ENCODE measurements around the gene DOCK9. TPM values are rescaled to one million over a fixed set of nuclear protein-coding genes. Genes with fewer than 3 reads are reported as not detected.

DOCK9 gene
- total and polyA plus RNA-seq, 9 donors: 31.0 to 75.3 (median 45.4) TPM

GRCh38 chr13:98917116-98917515 is 60.7 kb downstream of the DOCK9 start:
- H3K27ac ChIP-seq: no peak overlapping the region
- H3K27me3 ChIP-seq: no peaks in the 10 kb centered on the region
- no peaks in the 10 kb centered on the region for H3K9me3 ChIP-seq
- peaks cover 3% of the 10 kb centered on the region for H3K4me1 ChIP-seq (ENCODE audit: insufficient read depth)
- no peaks in the 10 kb centered on the region for H3K36me3 ChIP-seq
- no peak for TF ChIP-seq CTCF (IDR thresholded peaks at IDR 0.05)
- intact Hi-C loops (cut with DNase I): no loop called here
- WGBS, 3 donors: 15 to 29% (median 22%) methylated on average over 1 of the region's 1 CpG
- no peak overlapping the region for H3K4me3 ChIP-seq
- no peak for DNase-seq

- no peak for DNase-seq
- no peak for TF ChIP-seq CTCF (IDR thresholded peaks at IDR 0.05)
- no peak for TF ChIP-seq EP300 (IDR thresholded peaks at IDR 0.05)
- TF ChIP-seq POLR2A (IDR thresholded peaks at IDR 0.05): no peak
Observed at GRCh38 chr13:98916403-98916802, 61.5 kb downstream of the DOCK9 start.

GRCh38 chr13:98915981-98916380 is 61.9 kb downstream of the DOCK9 start:
- 75 to 85% (median 81%) methylated on average over 5 of the region's 5 CpGs for WGBS, 3 donors
- H3K27ac ChIP-seq: no peak overlapping the region
- H3K36me3 ChIP-seq: no peaks in the 10 kb centered on the region
- intact Hi-C loops (cut with DNase I): no loop called here
- H3K27me3 ChIP-seq: no peaks in the 10 kb centered on the region
- TF ChIP-seq CTCF (IDR thresholded peaks at IDR 0.05): no peak
- no peak for TF ChIP-seq EP300 (IDR thresholded peaks at IDR 0.05)
- no peak for TF ChIP-seq POLR2A (IDR thresholded peaks at IDR 0.05)
- DNase-seq: no peak
- no peaks in the 10 kb centered on the region for H3K9me3 ChIP-seq
- H3K4me1 ChIP-seq (ENCODE audit: insufficient read depth): peaks cover 3% of the 10 kb centered on the region
- H3K4me3 ChIP-seq: no peak overlapping the region

More at GRCh38 chr13:98916403-98916802, 61.5 kb downstream of the DOCK9 start:
- Histone ChIP-seq H3K27ac (no peak overlapping the region), H3K4me3 (no peak overlapping the region), H3K27me3 (no peaks in the 10 kb centered on the region), H3K4me1 (ENCODE audit: insufficient read depth) (peaks cover 3% of the 10 kb centered on the region), H3K9me3 (no peaks in the 10 kb centered on the region), H3K36me3 (no peaks in the 10 kb centered on the region)
- intact Hi-C loops (cut with DNase I): no loop called here
- 90 to 100% (median 98%) methylated on average over 1 of the region's 1 CpG for WGBS, 3 donors

GRCh38 chr13:98915563-98915962 is 62.3 kb downstream of the DOCK9 start:
- Histone ChIP-seq H3K36me3 (no peaks in the 10 kb centered on the region), H3K4me1 (ENCODE audit: insufficient read depth) (peaks cover 3% of the 10 kb centered on the region), H3K27me3 (no peaks in the 10 kb centered on the region), H3K9me3 (no peaks in the 10 kb centered on the region), H3K4me3 (no peak overlapping the region), H3K27ac (no peak overlapping the region)
- TF ChIP-seq EP300 (IDR thresholded peaks at IDR 0.05) (no peak), CTCF (IDR thresholded peaks at IDR 0.05) (no peak), POLR2A (IDR thresholded peaks at IDR 0.05) (no peak)
- intact Hi-C loops (cut with DNase I): no loop called here
- WGBS, 3 donors: 66 to 82% (median 79%) methylated on average over 1 of the region's 1 CpG
- DNase-seq: no peak

GRCh38 chr13:98913741-98914140 is 64.1 kb downstream of the DOCK9 start:
- no peaks in the 10 kb centered on the region for H3K9me3 ChIP-seq
- TF ChIP-seq POLR2A (IDR thresholded peaks at IDR 0.05) (no peak), EP300 (IDR thresholded peaks at IDR 0.05) (no peak), CTCF (IDR thresholded peaks at IDR 0.05) (no peak)
- peaks cover 3% of the 10 kb centered on the region for H3K4me1 ChIP-seq (ENCODE audit: insufficient read depth)
- intact Hi-C loops (cut with DNase I): no loop called here
- no peaks in the 10 kb centered on the region for H3K27me3 ChIP-seq
- H3K36me3 ChIP-seq: no peaks in the 10 kb centered on the region
- H3K4me3 ChIP-seq: no peak overlapping the region
- no peak overlapping the region for H3K27ac ChIP-seq
- WGBS, 3 donors: 9 to 38% (median 22%) methylated on average over 5 of the region's 5 CpGs
- no peak for DNase-seq

All from ovary (tissue), 9 donors.